Kidney glomerular epithelial cell (primary cell): Measurements from ENCODE around the gene GPC6.

ENCODE experiments used
- DNase-seq: peaks from one replicate; lab custom pipeline; 2025; lab: John Stamatoyannopoulos, UW

The GPC6 gene

GRCh38 chr13:93851236-93851635 lies 624.6 kb downstream of the GPC6 start:
- no peak for DNase-seq

GRCh38 chr13:93853912-93854311 lies 627.3 kb downstream of the GPC6 start:
- no peak for DNase-seq

DNA sequence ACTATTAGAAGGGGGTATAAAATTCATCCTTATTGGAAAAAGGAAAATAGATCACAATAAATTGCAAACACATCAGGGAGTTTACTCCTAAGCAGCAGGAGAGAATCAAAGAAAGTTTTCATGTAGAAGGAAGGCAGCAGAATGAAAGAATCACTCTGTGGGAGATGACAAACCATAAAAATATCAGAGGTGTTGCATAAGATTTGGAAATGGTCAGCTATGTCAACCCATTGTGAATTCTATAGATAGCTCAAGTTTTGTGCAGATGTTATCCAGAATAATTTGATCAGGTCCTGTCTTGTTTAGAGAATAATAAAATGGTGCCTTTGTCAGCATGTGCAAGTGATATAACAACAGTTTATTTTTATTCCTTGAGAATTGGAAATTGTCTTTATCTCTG lies 630.5 kb downstream of the GPC6 start:
- DNase-seq: no peak

DNA sequence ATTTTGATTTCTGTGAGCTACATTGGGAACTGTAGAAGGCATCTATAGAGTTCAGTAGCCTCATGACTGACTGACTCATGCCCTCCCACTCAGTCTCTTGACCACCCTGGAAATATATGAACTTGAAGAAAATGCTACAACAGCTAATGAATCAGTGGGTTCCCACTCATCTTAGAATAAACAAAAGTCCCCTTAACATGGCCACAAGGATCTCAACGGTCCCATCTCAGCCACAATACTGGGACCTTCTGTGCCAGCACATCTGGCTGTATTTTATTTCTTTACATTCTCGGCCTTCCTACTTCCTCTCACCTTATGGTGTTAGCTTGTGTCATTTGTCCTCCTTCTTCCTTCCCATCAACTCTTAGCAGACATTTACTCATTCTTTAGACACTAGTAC lies 633.1 kb downstream of the GPC6 start:
- DNase-seq: no peak

GRCh38 chr13:93861818-93862217 lies 635.2 kb downstream of the GPC6 start:
- DNase-seq: peak; percentile 36

GRCh38 chr13:93862259-93862658 lies 635.7 kb downstream of the GPC6 start:
- DNase-seq: peak; percentile 12

- no peak for DNase-seq
Observed at GRCh38 chr13:93865235-93865634, 638.6 kb downstream of the GPC6 start.

GRCh38 chr13:93867481-93867880 lies 640.9 kb downstream of the GPC6 start:
- peak; percentile 11 for DNase-seq

- DNase-seq: no peak
Observed at GRCh38 chr13:93872376-93872775, 645.8 kb downstream of the GPC6 start.

GRCh38 chr13:93872786-93873347 lies 646.3 kb downstream of the GPC6 start:
- DNase-seq: no peak

- DNase-seq: no peak
Observed at GRCh38 chr13:93875547-93875946, 648.9 kb downstream of the GPC6 start.

GRCh38 chr13:93876236-93876635 lies 649.6 kb downstream of the GPC6 start:
- no peak for DNase-seq

GRCh38 chr13:93878675-93879074 lies 652.1 kb downstream of the GPC6 start:
- no peak for DNase-seq

- DNase-seq: no peak
Observed at GRCh38 chr13:93881411-93881810, 654.8 kb downstream of the GPC6 start.

DNA sequence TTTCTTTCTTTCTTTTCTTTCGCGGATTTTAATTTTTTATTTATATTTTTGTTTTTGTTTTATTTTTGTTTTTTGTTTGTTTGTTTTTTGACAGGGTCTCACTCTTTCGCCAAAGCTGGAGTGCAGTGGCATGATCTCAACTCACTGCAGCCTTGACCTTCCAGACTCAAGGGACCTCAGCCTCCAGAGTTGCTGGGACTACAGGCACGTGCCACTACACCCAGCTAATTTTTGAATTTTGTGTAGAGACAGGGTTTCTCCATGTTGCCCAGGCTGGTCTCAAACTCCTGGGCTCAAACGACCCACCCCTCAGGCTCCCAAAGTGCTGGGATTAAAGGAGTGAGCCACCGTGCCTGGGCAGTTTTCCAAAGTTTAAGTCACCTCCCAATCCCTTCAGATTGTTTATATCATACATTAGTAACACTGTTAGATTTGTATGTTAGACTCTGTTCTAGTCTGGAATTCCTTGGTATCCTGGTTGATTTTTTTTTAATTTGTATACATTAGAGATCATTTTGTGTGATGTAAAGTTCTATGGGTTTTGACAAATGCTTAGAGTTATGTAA lies 655.6 kb downstream of the GPC6 start:
- no peak for DNase-seq

DNA sequence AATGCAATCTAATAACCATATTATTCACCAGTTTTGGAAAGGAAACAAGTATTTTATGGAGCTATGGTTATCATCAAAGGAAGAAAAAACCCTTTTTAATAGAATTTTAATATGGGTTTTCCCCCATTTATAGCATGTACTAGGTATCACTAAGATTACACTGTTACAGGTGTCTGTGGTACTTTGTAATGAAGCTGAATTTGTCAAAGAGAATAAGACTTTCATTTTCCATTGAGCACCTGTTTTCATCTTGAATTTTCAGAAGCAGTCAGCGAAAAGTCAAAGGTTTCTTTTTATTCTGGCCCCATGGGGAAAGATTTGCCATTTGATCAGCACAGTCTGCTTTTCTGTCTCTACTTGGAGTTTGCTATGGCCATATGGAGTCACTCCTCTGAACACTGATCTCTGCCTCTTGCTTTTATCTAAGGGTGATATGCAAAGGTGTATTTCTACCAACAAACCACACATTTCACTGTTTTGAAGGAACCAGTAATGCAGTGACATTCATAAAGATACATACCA lies 662.9 kb downstream of the GPC6 start:
- DNase-seq: no peak

DNA sequence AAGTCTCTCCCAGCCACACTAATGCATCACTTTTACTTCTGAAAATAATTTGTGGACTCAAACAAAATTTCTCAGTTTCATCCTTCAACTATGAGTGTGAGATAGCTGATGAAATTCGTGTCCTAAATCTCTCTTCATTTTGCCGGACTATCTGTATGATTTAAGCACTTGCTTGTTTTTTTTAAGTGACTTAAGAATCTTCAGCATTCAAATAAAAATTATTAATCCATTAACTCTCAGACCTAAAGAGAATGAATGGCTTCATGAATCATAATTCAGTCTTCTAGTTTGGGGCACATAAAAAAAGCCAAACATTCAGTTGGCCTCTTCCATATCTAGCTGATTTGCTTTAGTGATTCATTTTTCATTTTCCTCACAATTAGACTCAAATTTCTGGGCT lies 673.4 kb downstream of the GPC6 start:
- DNase-seq: no peak

- DNase-seq: no peak
Observed at GRCh38 chr13:93900731-93901130, 674.1 kb downstream of the GPC6 start.

GRCh38 chr13:93903909-93904308 lies 677.3 kb downstream of the GPC6 start:
- no peak for DNase-seq

DNA sequence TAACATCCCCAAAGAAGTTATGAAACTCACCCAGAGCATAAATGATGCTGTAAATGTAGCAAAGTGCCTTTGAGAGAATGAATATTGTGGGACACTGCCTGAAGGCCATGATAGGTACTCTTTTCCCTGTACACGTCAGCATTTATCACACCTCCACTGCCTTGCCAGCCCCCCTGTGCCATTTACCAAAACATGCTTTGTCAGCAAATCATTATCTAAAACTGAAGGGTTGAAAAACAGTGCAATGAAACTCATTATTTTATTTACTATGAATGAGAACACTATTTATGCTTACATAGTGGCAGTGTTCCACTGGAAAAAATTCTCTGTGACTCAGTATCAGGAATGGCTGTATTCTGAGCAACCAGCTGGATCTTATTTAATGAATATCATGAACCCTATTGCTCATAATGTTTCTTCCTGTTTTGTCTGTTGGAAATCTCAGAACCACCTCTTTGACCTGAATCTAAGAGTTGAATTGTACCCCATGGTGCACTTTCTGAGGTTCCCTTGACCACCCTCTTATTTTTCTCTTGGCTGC lies 688.7 kb downstream of the GPC6 start:
- peak; percentile 28 for DNase-seq

DNA sequence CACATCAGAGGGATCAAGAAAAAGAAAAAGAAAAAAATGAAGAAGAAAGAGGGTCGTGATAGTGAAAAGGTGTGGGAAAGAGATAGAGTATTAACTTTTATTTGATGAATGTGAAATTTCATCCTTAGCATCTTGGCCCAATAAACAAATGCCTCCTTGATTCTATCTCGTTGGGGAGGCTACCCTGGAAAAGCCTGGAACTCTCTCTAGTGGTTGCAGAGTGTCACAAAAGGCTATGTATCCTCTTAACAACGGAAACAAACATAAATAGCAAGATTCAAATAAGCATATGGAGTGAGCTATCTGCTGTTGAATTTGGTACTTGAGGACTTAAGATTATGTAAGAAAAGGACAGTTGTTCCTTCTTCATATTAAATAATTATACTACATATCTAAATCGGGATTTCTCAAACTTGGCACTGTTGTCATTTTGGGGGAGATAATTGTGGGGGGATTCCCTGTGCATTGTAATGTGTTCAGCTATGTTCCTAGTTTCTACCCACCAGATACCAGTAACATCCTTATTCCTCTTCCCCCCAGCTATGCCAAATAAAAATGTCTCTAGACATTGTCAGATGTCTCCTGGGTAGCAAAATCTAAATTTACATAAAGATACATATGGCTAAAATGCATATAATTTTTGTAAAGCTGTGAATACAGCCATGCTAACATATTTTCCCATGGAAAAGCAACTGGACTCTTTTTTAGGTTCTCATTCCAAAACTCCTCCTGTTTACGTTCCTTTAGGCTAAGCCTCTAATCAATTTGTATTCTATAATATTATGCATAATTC lies 695.7 kb downstream of the GPC6 start:
- DNase-seq: no peak

- no peak for DNase-seq
Observed at GRCh38 chr13:93925990-93926389, 699.4 kb downstream of the GPC6 start.

DNA sequence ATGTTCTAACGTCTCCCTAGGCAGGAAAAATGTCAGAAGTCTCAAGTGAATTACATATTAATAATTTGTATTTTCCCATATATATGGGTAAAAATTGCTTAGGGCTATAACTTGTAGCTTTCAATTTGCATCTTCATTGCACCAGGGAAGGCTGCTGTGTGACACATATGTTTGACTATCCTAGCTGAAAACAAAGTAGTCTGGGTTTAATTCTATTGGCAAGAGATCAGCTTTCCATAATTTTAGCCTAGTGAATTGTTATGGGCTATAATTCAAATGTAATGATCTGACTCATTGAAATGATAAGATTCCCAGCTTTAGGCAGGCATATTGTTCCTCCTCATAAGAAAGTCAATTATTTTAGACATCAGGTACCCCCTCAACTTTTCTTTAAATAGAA lies 699.8 kb downstream of the GPC6 start:
- DNase-seq: no peak
